Activated CD4-positive, alpha-beta T cell treated with anti-CD3 and anti-CD28 coated beads, Interleukin-2, amount 50 U/mL, for 4 hours (primary cell): ENCODE measurements around the gene ST7.
"Not testable (repeated sequence)": the region's sequence is repeated elsewhere in the genome, so short reads cannot be mapped to it uniquely, and the experiment has no call there.

ENCODE experiments used
- DNase-seq, 2 experiments: peaks; one replicate each; pipeline ENCODE4 v3.0.0-alpha.2; 2020

The ST7 gene

DNA sequence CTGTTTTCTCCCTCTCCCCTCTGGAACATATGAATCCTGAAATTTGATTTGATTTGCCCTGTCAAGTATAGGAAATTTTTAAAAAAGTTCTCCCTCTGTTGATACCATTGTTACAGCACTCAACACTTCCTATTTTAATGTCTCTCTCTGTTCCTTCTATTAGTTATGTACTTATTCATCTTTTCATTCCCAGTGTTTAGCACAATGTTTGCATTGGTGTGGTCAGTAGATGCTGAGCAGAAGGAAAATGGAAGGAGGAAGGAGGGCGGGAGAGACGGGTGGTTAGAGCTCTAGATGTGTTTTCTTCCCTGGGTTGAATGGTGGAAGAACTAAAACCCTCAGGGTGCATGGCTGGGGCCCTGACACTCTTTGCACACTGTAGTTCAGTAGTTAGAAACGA is 290.1 kb downstream of the ST7 start:
- DNase-seq: no peak

GRCh38 chr7:117245703-117246102 is 292.4 kb downstream of the ST7 start:
- not testable (repeated sequence) for DNase-seq

GRCh38 chr7:117247809-117248208 is 294.5 kb downstream of the ST7 start:
- no peak for DNase-seq

DNA sequence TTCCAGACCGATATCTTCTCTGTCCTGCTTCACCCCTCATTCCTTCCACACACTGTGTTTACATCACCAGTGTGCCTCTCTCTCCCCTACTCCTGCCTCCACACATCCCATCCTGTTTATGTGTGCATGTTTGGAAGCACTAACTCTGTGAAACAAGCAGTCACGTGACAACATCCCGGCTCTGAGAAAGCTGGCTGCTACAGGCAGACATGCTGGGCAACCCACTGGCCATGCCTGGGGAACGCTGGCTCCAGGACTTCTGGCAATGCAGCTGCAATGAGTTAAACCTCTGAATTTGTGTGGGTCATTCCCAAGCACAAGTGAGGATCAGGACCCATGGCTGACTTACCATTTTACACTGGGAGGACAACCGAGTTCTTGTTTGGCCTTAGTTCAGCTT is 295.5 kb downstream of the ST7 start:
- DNase-seq: no peak

DNA sequence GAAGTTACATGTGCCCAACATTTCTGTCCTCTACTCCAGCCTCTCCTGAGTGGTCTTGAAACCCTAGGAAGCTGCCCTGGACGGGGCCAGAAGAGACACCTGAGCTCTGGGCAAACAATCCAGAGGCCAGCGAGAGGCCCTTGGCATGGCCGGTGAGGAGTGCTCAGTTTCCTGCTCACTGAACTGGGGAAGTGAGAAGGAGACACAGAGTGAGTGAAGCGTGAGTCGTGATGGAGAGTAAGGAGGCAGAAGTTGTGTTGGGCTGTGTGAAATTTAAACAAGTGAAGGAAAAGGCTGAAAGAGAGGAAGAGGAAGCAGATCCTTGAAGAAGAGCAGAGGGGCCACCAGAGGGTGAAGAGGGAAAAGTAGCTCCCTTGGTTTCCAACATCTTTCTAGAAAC is 296.4 kb downstream of the ST7 start:
- DNase-seq: no peak

DNA sequence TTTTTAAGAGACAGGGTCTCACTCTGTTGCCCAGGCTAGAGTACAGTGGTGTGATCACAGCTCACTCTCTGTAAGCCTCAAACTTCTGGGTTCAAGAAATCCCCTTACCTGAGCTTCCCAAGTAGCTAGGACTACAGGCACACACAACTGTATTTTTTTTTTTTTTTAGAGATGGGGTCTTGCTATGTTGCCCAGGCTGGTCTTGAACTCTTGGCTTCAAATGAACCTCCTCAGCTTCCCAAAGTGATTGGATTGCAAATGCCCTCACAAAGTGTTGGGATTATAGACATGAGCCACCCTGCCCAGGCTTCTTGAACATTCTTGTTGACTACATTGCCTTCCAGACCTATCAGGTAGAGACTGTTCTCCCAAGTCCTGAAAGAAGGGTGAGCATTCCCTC is 296.9 kb downstream of the ST7 start:
- DNase-seq: no peak

DNA sequence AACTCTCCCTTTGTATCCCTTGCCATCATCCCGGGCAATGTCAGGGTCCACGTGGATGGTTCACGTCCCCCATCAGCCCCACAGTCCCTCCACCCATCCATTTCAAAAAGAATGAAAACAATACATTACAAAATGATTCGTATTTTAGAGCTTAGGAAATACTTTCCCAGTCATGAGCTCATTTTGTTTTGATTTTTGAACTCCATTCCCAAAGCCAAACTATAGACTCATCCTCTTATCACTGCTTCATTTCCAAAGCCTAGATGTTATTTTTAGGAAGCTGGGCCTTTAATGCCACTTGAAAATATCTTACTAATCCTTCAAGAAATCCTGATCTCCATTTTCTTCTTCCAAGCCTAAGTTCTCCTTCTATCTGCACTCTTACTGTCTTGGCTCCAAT is 297.5 kb downstream of the ST7 start:
- no peak for DNase-seq

- no peak for DNase-seq
Measured at GRCh38 chr7:117251687-117252086, 298.4 kb downstream of the ST7 start.

GRCh38 chr7:117259615-117260014 is 306.3 kb downstream of the ST7 start:
- no peak for DNase-seq

GRCh38 chr7:117262546-117262945 is 309.2 kb downstream of the ST7 start:
- no peak for DNase-seq

- no peak for DNase-seq
Measured at GRCh38 chr7:117264716-117265115, 311.4 kb downstream of the ST7 start.

DNA sequence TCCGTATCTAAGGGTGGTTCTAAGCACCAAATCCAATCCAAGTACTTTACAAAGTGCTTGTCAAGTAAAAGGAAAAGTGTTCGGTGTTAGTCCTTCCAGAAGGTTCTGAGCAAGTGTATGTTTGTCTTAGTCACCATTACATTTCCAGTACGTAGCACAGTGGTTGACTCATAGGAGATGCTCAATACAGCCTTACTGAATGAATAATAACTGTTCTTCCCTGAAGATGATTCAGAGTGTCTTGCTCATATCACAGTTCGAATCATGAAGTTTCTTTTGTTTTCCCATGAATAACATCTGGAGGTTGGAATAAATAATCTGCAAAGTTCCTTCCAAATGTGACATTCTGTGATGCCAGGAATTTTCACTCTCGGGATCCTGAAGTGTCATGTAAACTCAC is 316.1 kb downstream of the ST7 start:
- DNase-seq: no peak

DNA sequence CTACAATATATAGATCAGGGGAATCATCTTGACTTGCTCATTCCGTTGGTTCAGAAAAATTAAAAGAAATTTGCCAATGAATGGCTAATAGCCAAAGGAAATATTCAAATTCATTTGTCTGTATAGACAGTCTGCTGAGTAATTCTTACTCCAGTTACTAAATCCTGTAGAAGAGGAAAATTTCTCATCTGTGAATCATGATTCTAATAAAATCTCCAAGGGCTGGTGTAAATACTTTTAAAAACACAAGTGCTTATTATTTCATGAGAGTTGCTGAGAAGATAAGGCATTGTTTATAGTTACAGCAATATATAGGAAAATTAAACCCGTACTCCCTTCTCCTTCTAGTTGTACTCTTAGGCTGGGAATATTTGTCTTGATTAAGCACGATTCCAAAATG is 316.6 kb downstream of the ST7 start:
- DNase-seq: no peak

GRCh38 chr7:117270371-117270770 is 317.1 kb downstream of the ST7 start:
- no peak for DNase-seq

- no peak for DNase-seq
Measured at GRCh38 chr7:117271566-117271965, 318.3 kb downstream of the ST7 start.

GRCh38 chr7:117272017-117272759 is 318.9 kb downstream of the ST7 start:
- DNase-seq: no peak

GRCh38 chr7:117273325-117273724 is 320.0 kb downstream of the ST7 start:
- DNase-seq: no peak

DNA sequence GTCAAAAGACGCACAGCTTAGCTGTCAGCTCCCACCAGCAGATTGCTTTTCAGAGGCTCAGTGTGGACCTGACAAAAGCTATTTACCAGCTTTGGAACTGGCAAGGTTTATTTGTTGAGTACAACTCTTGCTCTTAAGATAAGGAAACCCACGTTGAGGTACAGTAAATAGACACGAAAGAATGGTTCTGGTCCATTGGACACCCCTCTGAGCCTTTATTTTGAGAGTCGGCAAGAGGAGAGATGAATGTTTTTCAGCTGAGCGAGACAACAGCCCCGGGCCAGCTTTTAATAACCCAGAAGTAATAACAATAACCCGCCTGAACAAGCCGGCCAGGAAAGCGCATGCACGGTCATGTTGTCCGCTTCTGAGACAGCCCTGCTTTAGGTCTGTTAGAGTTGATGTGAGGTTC is 320.5 kb downstream of the ST7 start:
- DNase-seq: no peak

DNA sequence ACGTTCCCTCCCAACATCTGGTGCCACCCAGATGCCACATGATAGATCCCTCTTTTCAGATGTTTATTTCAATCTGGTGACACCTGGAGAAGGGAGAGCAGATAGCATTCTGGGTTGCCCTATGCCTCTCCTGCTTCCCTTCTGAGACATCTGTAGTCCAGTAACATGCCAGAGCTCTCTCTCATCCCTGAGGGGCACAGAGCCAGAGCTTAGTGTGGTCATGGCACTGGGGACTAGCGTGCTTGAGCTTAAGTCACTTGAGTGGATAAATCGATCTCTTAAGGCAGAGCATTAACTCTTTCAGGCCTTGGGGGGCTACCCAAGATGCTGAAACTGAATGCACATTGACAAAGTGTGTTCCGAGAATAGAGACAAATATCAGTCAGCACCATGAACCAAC is 321.6 kb downstream of the ST7 start:
- DNase-seq: no peak

DNA sequence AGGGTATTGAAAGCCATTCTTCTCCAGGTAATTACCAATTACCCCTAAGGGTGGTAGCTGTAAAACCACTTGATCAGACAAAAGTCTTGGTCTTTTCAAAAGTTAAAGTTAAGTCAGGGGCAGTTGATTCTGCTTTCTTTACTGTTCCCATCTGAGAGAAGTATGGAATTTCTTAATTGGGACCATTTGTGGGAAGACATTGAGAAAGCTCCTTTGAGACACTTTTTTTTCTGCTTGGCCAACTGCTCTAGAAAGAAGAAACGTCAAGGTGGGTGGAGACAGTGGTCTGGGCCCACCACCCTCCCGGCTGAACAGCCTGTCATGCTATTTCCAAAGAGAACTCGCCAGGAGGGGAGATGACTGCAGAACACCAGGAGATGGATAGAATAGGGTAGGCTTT is 324.3 kb downstream of the ST7 start:
- no peak for DNase-seq

GRCh38 chr7:117278040-117278439 is 324.7 kb downstream of the ST7 start:
- DNase-seq: no peak

DNA sequence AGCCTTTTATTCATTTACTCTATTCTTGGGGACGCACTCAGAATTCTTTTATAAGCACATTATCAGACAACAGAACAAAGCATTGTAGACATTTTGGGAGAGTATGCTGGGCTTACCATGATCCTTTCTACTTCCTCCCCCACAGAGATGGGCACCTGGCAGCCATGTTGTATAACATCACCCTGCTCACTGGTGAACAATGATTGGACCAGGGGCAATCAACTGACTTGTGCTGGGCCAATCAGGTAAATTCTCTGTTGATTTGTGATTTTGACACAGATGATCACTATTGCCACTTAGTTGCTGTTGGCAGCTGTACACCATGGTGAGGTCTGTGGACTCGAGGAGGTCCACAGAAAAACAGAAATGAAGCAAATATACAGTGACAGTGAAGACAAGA is 325.9 kb downstream of the ST7 start:
- no peak for DNase-seq
